IPS-18a (cell line): ENCODE measurements around the gene IQGAP1.

Experiments used
- H3K27ac ChIP-seq: one replicate; pipeline ENCODE4 v1.5.1; 2013; ENCODE audit warnings: low read length
- H3K27me3 ChIP-seq: one replicate; pipeline ENCODE4 v1.6.1; 2013; ENCODE audit warnings: mild to moderate bottlenecking, low read length; ENCODE audit not compliant: control insufficient read depth, insufficient read depth
- H3K36me3 ChIP-seq: one replicate; pipeline ENCODE4 v1.6.1; 2013; ENCODE audit warnings: low read depth, low read length; ENCODE audit not compliant: control insufficient read depth
- H3K4me1 ChIP-seq: one replicate; pipeline ENCODE4 v1.6.1; 2013; ENCODE audit warnings: low read depth, low read length; ENCODE audit not compliant: control insufficient read depth
- H3K4me3 ChIP-seq: one replicate; pipeline ENCODE4 v1.5.1; 2013; ENCODE audit warnings: low read length
- H3K9ac ChIP-seq: one replicate; pipeline ENCODE4 v1.6.1; 2013; ENCODE audit warnings: mild to moderate bottlenecking, low read length, moderate library complexity
- H3K9me3 ChIP-seq: one replicate; pipeline ENCODE4 v1.6.1; 2013; ENCODE audit warnings: low read depth, low read length; ENCODE audit not compliant: control insufficient read depth

The IQGAP1 gene

DNA sequence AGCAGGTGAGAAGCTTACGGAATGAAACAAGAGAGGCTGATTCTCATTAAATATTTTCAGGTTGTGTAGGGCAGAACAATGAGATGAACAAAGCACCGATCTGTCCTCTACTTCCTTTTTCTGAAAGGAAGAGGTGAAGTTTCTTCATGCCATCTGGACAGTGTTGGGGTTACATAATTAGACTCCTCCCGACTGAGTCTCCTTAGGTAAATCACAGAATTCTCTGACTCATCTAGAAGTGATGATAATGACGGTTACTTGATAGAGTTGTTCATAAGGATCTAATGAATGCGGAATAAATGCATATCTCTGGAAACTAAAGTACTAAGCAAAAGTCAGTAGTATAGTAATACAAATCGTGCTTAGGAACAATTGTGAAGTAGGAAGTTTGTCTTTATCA lies 162.9 kb downstream of the IQGAP1 start:
- Histone ChIP-seq H3K4me1 (no peaks in the 10 kb centered on the region), H3K27me3 (no peaks in the 10 kb centered on the region), H3K27ac (no peak overlapping the region), H3K9ac (no peak overlapping the region), H3K36me3 (no peaks in the 10 kb centered on the region), H3K4me3 (no peak overlapping the region), H3K9me3 (no peaks in the 10 kb centered on the region)
